HEK293 (cell line): ENCODE measurements around the gene IMPDH1.

ENCODE experiments used
- CTCF ChIA-PET: fragments of 350-600 bp; formaldehyde crosslinking; extraction: SDS; loops from one replicate; lab custom pipeline; 2021; ENCODE audit warnings: antibody characterized with exemption; lab: Yijun Ruan, JAX
- POLR2A ChIA-PET: fragments of 300-600 bp; formaldehyde crosslinking; extraction: SDS; loops from one replicate; lab custom pipeline; 2020; ENCODE audit warnings: antibody characterized with exemption, inconsistent platforms; lab: Yijun Ruan, JAX
- H3K27ac ChIP-seq: fragments of 200-500 bp; sonication (Bioruptor generic); 2 replicates; pipeline ENCODE4 v1.5.1; 2014; ENCODE audit warnings: low read depth, low read length, control low read depth, inconsistent platforms; ENCODE audit errors: extremely low read depth
- H3K36me3 ChIP-seq, 2 experiments: fragments of 200-500 bp in 1 of 2; sonication (Bioruptor generic) in 1 of 2; 1 replicate in 1 of 2; 2 replicates in 1 of 2; pipeline ENCODE4 v1.5.1; 2014 to 2017; ENCODE audit warnings: inconsistent platforms in 2 of 2, low read length in 2 of 2; ENCODE audit not compliant: control insufficient read depth in 2 of 2, insufficient read depth in 1 of 2
- H3K4me1 ChIP-seq: fragments of 200-500 bp; sonication (Bioruptor generic); 2 replicates; pipeline ENCODE4 v1.5.1; 2014; ENCODE audit warnings: mild to moderate bottlenecking, low read length, inconsistent platforms; ENCODE audit not compliant: control insufficient read depth, insufficient read depth
- H3K4me3 ChIP-seq: 2 replicates; pipeline ENCODE4 v1.5.1; 2011; ENCODE audit warnings: low read depth, mild to moderate bottlenecking, control low read depth, low read length, moderate library complexity
- H3K9me3 ChIP-seq: fragments of 200-500 bp; sonication (Bioruptor generic); 2 replicates; pipeline ENCODE4 v1.5.1; 2014; ENCODE audit warnings: low read depth, low read length, inconsistent platforms; ENCODE audit not compliant: control insufficient read depth, insufficient read depth
- BCL11A ChIP-seq: fragments of 450-650 bp; formaldehyde crosslinking; IDR thresholded peaks from 2 replicates; pipeline ENCODE4 v1.5.1; 2016; ENCODE audit warnings: low read depth, missing biosample characterization, missing genetic modification characterization
- KLF8 ChIP-seq: fragments of 450-650 bp; formaldehyde crosslinking; IDR thresholded peaks from 2 replicates; pipeline ENCODE4 v1.5.1; 2016; ENCODE audit warnings: missing biosample characterization, missing genetic modification characterization
- REPIN1 ChIP-seq: fragments of 450-650 bp; formaldehyde crosslinking; IDR thresholded peaks from 2 replicates; pipeline ENCODE4 v1.5.1; 2017; ENCODE audit warnings: missing biosample characterization, missing genetic modification characterization, low read depth
- ZFHX2 ChIP-seq: fragments of 450-650 bp; formaldehyde crosslinking; conservative IDR thresholded peaks from 2 replicates; pipeline ENCODE4 v1.5.1; 2016; ENCODE audit warnings: missing biosample characterization, missing genetic modification characterization
- ZNF16 ChIP-seq: fragments of 450-650 bp; formaldehyde crosslinking; IDR thresholded peaks from 2 replicates; pipeline ENCODE4 v1.5.1; 2016; ENCODE audit warnings: low read depth, missing biosample characterization, missing genetic modification characterization
- ZNF174 ChIP-seq: fragments of 450-650 bp; formaldehyde crosslinking; IDR thresholded peaks from 2 replicates; pipeline ENCODE4 v1.5.0; 2017; ENCODE audit warnings: missing biosample characterization, mild to moderate bottlenecking, missing genetic modification characterization
- ZNF211 ChIP-seq: fragments of 450-650 bp; formaldehyde crosslinking; IDR thresholded peaks from 2 replicates; pipeline ENCODE4 v1.5.1; 2016; ENCODE audit warnings: low read depth, missing biosample characterization, missing genetic modification characterization
- ZNF280C ChIP-seq: fragments of 450-650 bp; formaldehyde crosslinking; IDR thresholded peaks from 2 replicates; pipeline ENCODE4 v1.5.1; 2016; ENCODE audit warnings: missing biosample characterization, missing genetic modification characterization
- ZNF311 ChIP-seq: fragments of 450-650 bp; formaldehyde crosslinking; IDR thresholded peaks from 2 replicates; pipeline ENCODE4 v1.5.1; 2017; ENCODE audit warnings: missing biosample characterization, missing genetic modification characterization, borderline replicate concordance
- ZNF398 ChIP-seq: fragments of 450-650 bp; formaldehyde crosslinking; IDR thresholded peaks from 2 replicates; pipeline ENCODE4 v1.5.1; 2017; ENCODE audit warnings: missing biosample characterization, missing genetic modification characterization
- ZNF449 ChIP-seq: fragments of 450-650 bp; formaldehyde crosslinking; IDR thresholded peaks from 2 replicates; pipeline ENCODE4 v1.5.1; 2017; ENCODE audit warnings: missing biosample characterization, mild to moderate bottlenecking, missing genetic modification characterization, moderate library complexity
- ZNF514 ChIP-seq: fragments of 450-650 bp; formaldehyde crosslinking; IDR thresholded peaks from 2 replicates; pipeline ENCODE4 v1.5.1; 2016; ENCODE audit warnings: missing biosample characterization, missing genetic modification characterization
- ZNF518A ChIP-seq: fragments of 450-650 bp; formaldehyde crosslinking; conservative IDR thresholded peaks from 2 replicates; pipeline ENCODE4 v1.5.1; 2016; ENCODE audit warnings: low read depth, missing biosample characterization, missing genetic modification characterization
- ZNF571 ChIP-seq: fragments of 450-650 bp; formaldehyde crosslinking; IDR thresholded peaks from 2 replicates; pipeline ENCODE4 v1.5.0; 2017; ENCODE audit warnings: missing biosample characterization, missing genetic modification characterization
- ZNF629 ChIP-seq: fragments of 450-650 bp; formaldehyde crosslinking; IDR thresholded peaks from 2 replicates; pipeline ENCODE4 v1.5.1; 2017; ENCODE audit warnings: missing biosample characterization, missing genetic modification characterization
- ZNF791 ChIP-seq: fragments of 450-650 bp; formaldehyde crosslinking; IDR thresholded peaks from 2 replicates; pipeline ENCODE4 v1.5.1; 2016; ENCODE audit warnings: missing biosample characterization, missing genetic modification characterization

The IMPDH1 gene

GRCh38 chr7:128420773-128421172, 11.0 kb upstream of the IMPDH1 start:
- POLR2A ChIA-PET = no interaction called here
- H3K9me3 ChIP-seq = no peaks in the 10 kb centered on the region
- TF ChIP-seq ZNF311 (tag by site-specific recombination) (no peak), ZNF398 (tag by site-specific recombination) (no peak), ZNF174 (no peak), ZNF518A (no peak), ZNF16 (tag by site-specific recombination) (no peak), BCL11A (tag by site-specific recombination) (no peak), ZNF280C (tag by site-specific recombination) (no peak), ZFHX2 (tag by site-specific recombination) (no peak), ZNF629 (tag by site-specific recombination) (no peak), ZNF791 (tag by site-specific recombination) (no peak), ZNF514 (tag by site-specific recombination) (no peak), REPIN1 (no peak), ZNF571 (no peak), KLF8 (tag by site-specific recombination) (no peak), ZNF211 (tag by site-specific recombination) (no peak), ZNF449 (tag by site-specific recombination) (no peak)
- CTCF ChIA-PET = interaction anchor here (0.6 kb wide), 1 partner anchor 13 kb away, joined by 3 read pairs; no protein-coding TSS in a partner anchor
- H3K27ac ChIP-seq = no peak overlapping the region
- H3K4me3 ChIP-seq = no peak overlapping the region
- H3K4me1 ChIP-seq = no peaks in the 10 kb centered on the region
- no peaks in the 10 kb centered on the region for H3K36me3 ChIP-seq
